Measurements from ENCODE around the gene PSMB4.
A peak's percentile ranks its signal among the peaks of the same experiment; 100 is the strongest.

PSMB4 gene

GRCh38 chr1:151443846-151444782 is 44.7 kb downstream of the PSMB4 start:
- DNase-seq (peak; percentile 67), ATAC-seq (peak; percentile 97)

DNA sequence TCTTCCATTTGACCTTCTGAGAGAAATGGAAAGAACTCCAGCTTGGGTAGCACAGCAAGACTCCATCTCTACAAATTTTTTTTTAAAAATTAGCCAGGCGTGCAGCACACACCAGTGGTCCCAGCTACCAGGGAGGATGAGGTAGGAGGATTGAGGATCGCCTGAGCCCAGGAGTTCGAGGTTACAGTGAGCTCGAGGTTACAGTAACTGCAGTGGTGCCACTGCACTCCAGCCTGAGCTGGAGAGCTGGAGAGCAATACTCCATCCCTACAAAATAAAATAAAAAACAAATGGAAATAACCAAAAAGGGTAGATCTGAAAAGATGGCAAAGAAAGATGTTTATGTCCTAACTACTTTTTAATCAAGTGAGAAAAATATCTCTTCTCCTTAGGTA is 45.4 kb downstream of the PSMB4 start:
- no peak for ATAC-seq
- no peak for DNase-seq

GRCh38 chr1:151447696-151448095 is 48.3 kb downstream of the PSMB4 start:
- DNase-seq (no peak), ATAC-seq (no peak)
